ENCODE results near the gene ELAVL3.
"Not testable (repeated sequence)": the region's sequence is repeated elsewhere in the genome, so short reads cannot be mapped to it uniquely, and the experiment has no call there.

Gene ELAVL3

GRCh38 chr19:11458236-11458900 is 22.5 kb downstream of the ELAVL3 start:
- DNase-seq: no peak

DNA sequence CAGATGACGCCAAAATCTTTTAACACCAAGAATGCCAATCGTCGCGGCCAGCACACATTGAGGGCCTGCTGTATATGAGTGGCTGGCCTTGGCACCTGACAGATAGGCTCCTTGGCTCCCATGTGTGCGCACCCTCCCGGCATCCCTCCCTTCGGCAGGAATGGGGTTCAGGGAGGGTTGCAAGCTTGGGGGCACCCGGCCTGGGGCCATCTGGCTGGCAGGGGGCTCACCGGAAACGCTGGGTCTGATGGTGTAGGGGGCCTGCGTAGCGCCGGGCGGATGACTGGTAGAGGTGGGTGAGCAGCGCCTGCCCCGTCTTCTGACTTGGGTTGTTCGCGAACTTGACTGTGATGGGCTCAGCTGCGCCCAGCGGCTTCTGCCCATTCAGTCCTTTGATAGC is 23.0 kb downstream of the ELAVL3 start:
- DNase-seq: no peak

GRCh38 chr19:11457115-11457514 is 23.7 kb downstream of the ELAVL3 start:
- no peak for DNase-seq

DNA sequence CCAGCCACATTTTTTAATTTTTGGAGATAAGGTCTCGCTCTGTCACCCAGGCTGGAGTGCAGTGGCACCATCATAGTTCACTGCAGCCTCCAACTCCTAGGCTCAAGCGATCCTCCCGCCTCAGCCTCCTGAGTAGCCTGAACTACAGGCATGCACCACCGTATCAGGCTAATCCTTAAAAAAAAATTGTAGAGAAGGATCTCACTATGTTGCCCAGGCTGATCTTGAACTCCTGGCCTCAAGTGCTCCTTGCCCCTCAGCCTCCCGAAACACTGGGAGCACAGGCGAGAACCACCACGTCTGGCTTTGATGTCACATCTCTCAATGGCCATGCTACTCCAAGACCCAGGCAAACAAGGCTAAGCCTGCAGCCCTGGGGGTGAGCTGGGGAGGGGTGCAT is 24.2 kb downstream of the ELAVL3 start:
- DNase-seq: no peak

DNA sequence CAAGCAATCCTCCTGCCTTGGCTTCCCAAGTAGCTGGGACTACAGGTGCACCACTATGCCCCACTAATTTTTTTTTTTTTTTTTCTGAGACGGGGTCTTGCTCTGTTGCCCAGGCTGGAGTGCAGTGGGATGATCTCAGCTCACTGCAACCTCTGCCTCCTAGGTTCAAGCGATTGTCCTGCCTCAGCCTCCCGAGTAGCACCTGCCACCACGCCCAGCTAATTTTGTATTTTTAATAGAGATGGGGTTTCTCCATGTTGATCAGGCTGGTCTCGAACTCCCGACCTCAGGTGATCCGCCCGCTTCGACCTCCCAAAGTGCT is 25.7 kb downstream of the ELAVL3 start:
- DNase-seq: not testable (repeated sequence)

DNA sequence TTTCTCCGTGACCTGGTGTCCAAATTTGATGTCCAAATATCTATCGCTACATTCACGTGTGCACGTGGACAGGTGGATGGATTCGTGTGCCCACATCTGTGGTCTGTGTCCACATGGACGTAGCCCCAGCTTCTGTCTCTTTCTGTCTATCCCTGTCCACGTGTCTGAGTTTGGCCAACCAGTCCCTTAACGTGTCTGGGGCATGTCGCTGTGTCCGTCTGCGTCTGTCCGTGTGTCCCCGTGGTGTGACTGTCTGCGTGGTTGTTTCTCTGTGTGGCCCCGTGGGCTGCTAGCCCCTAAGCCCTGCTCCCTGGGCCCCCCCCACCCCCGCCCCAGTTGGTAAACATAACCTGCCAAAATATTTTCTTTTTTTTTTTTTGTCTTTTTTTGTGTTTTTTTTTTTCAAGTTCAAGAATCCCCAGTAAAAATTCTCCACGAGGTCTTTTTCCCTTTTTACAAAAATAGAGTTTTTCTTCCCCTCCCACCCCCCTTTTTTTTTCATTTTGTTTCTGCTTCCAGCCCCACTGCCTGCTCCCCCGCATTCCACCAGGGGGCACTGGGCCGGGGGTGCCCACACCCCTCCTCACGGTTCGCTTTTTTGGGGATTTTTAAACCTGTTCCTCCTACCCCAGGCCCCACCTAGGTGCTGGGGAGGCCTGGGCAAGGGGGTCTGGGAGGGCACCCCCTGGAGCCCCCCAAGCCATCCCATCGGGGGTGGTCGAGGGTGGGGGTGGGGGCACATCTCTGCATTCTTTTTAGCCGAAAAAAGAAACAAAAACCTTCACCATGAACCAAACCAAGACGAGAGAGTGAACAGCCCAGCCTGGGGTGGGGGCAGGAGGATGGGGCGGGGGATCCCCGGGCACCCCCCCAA is 27.1 kb downstream of the ELAVL3 start:
- DNase-seq: no peak

DNA sequence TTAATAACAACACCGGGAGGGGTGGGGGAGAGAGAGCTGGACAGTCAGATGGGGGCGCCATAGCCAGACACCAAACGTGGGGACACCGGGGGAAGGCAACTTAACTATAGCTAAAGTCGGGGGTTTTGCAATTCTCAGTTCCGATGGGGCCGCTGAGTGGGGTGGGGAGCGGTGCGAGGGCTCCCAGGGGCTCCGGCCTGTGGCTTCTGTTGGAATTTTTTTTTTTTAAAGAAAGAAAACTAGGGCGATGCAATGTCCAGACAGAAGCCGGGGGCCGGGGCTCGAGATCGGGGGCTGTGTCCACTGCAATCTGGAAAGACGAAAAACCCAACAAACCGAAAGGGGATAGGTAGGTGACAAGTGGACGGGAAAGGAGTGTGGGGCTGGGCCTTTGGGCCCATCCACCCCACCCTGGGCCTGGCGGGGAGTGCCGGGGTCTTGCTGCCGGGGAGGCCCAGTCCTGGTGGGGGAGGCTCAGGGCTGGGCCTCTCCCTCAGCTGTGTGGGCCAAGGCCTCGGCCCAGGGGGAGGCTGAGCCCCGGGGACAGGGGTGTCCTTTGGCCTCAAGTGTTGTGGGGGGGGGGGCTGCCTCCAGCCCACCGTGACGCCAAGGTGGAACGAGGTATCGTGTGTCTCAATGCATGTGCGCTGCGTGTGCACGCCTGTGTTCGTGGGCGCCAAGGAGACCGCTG is 28.1 kb downstream of the ELAVL3 start:
- no peak for DNase-seq

DNA sequence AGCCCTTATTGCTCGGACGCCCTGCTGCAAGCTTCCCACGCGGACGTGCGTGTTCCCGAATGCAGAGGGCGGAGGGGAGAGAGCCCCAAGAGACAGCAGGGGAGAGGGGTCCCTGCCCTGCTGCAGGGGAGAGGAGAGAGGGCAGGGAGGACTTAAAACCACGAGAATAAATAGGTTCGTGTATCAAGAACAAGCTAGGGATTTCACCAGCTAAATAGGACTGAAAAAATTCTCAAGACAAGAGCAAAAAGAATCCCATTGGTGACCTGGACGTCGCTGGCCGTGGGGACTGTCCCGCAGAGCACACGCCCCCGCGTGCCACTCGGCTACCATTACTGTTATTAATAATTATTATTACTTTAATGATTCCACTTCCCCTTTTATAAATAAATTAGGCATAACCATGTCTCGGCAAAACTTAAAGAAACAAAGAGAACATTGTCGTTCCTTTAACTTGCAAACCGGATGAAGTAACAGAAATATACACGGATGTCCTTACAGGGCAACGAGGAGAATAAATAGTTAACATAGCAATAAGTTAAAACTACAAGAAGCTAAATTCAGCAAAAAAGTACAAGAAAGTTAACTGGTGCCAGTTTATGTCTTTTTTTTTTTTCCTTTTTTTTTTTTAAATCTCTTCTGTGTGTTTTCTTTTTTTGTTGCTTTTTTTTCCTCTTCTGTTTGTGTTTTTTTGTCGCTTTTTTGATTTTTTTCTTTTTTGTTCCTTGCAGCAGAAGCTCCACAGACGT is 28.8 kb downstream of the ELAVL3 start:
- DNase-seq: no peak

DNA sequence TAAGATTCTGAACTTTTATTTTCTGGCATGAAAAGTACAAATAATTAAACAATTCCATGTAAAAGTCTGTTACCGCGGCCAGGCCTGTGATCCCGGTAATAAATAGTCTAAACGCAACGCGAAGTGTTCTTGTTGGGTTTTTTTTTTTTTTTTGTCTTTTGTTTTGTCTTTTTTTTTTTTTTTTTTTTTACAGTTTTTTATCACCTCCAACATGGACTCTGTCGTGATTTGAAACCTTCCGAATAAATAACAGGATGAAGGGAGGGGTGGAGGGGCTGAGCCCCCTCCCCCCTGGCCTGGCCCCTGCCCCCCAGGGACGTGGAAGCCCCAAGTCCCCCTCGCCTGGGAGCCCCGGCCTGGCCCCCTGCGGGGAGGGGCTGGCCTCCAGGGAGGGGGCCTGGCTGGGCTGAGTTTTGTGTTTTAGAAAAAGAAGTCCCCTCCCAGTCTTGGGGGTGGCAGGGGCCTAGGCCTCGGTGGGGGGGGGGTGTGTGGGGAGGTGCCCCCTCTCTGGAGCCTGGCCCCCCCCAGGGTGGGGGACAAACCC is 29.4 kb downstream of the ELAVL3 start:
- no peak for DNase-seq

- no peak for DNase-seq
These were observed 30.1 kb downstream of the ELAVL3 start for GRCh38 chr19:11450570-11451326.

DNA sequence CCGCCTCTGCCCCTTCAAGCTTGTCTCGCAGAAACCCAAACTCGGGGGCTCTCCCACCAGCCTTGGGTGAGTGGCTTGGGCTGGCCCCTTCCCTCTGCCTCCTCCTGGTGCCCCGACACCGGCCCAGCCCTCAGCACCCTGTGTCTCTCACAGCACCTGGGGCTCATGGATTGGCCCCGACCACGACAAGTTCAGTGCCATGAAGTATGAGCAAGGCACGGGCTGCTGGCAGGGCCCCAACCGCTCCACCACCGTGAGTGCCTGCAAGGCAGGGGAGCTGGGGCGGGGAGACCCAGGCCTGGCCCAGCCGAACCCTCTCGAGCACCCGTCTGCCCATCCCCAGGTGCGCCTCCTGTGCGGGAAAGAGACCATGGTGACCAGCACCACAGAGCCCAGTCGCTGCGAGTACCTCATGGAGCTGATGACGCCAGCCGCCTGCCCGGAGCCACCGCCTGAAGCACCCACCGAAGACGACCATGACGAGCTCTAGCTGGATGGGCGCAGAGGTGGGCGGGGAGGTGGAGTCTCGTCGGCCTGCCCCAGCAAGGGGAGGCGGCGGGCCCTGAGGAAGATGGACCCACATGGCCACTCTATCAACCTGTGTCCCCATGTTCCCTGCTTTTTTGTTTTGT is 31.8 kb downstream of the ELAVL3 start:
- DNase-seq: no peak

DNA sequence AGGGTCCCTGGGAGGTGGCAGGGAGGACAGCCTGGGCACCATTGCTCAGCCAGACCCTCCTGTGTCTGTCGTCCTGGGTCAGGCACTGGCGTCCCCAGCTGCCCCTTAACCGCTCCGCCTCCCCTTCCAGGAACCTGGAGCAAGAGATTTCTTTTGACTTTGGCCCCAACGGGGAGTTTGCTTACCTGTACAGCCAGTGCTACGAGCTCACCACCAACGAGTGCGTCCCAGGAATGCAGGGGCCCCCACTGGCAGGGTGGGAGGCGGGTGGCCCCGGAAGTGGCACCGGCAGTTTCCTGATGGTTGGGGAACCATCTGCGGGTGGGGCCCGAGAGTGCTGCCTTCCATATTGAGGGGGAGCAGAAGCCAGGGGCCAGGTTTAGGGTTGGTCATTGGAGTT is 32.4 kb downstream of the ELAVL3 start:
- DNase-seq: no peak

- DNase-seq: no peak
These were observed 33.2 kb downstream of the ELAVL3 start for GRCh38 chr19:11447347-11448262.

DNA sequence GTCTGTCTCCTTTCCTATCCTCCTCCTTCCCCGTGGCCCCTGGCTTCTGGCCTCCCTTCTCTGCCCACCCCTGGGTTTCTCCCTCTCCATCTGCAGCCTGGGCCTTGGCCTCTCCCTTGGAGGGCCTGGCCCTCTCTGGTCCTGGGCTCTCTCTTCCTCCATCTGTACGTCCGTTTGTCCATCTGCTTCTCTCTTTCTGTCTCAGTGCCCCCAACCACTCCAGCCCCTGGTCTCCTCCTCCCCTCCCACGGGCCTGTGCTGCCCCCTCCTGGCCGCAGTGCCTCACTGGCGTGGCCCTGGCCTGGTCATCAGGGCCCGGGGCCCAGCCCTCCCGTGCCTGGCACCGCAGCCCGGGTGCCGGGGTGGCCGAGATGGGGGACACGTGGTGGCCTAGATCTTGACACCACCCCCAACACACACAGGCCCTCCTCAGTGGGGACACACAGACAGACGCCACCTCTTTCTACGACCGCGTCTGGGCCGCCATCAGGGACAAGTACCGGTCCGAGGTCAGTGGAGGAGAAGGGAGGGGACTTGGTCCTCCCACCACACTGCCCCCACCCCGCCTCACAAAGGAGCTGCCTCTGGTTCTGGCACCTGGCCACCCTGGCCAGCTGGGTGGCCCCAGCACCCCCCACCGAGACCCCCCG is 34.1 kb downstream of the ELAVL3 start:
- peak; percentile 20 for DNase-seq

- no peak for DNase-seq
These were observed 34.6 kb downstream of the ELAVL3 start for GRCh38 chr19:11446271-11446651.

DNA sequence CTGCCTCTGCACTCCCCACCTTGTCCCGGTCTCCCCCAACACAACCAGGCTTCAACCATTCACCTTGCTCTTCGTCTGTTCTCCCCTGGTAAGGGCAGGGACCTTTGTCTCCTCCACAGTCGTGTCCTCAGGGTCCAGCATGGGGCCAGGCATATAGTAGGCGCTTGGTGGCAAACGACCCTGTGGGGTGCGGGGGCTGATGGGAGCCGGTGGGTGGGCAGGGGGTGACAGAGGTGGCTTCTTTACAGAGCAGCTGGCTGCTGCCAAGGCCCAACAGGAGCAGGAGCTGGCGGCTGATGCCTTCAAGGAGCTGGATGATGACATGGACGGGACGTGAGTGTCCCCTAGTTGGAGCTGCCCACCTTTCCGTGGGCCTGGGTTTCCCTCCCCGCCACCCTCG is 35.7 kb downstream of the ELAVL3 start:
- DNase-seq: no peak

DNA sequence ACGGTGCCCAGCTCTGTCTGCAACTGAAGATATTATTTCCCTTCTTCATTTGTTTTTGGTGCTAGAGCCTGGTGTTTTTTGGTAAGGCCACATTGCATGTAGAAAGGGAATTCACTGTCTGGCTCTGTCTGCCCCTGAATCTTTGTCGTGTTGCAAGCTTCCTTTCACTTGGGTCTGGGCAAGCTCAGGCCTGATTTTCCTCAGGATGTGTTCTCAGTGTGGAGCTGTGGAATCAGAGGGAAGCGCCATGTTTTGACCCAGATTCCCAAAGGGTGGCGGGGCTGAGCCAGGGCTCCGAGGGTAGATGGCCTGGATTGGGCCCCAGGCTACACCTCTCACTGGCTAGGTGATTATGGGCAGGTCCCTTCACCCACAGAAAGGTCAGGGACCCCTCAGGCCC is 36.8 kb downstream of the ELAVL3 start:
- DNase-seq: no peak

DNA sequence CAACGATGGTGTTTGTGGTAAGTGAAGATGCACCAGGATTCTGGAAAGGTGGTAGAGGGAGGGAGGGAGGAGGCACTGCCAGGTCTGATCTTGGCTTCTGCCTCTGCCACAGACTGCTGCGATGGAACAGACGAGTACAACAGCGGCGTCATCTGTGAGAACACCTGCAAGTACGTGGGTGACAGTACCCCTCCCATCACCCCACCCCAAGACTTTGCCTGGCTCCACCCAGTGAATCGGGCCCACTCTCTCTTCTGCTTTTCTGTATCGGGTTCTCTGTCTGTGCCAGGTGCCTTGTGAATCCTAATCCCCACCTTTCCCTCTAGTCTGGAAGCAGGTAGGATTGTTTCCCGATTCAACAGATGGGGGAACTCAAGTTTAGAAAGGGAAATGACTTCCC is 42.9 kb downstream of the ELAVL3 start:
- no peak for DNase-seq

DNA sequence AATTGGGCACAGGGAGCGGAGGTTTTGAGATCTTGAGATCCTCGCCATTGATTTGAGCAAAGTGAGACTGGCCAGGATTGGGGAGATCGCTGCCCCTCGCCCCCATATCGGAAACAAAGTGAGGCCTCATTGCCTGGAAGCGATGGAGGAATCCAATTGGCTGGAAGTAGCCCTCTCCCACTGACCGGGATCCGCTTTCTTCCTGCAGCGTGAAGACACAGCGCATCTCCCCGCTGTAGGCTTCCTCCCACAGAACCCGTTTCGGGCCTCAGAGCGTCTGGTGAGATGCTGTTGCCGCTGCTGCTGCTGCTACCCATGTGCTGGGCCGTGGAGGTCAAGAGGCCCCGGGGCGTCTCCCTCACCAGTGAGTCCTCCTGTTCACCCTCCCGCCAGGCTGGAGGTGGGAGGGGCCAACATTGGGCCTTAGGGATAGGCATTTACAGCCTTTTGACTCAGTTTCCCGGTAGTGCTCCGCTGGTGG is 45.0 kb downstream of the ELAVL3 start:
- DNase-seq: no peak

All from fibroblast of skin of abdomen (primary cell).